Transverse colon (tissue), 4 donors: ENCODE results near the gene DYNC2LI1. TPM values are rescaled to one million over a fixed set of nuclear protein-coding genes. Genes with fewer than 3 reads are reported as not detected.

ENCODE experiments used
- DNase-seq: peaks from one replicate; pipeline ENCODE4 v3.0.0-alpha.2; 2019
- H3K27ac ChIP-seq, 4 donors: fragments of 200-600 bp; sonication (generic); 2 replicates each; pipeline ENCODE4 v1.5.1; 2016 to 2018; ENCODE audit warnings: inconsistent platforms in 4 of 4
- H3K27me3 ChIP-seq: fragments of 200-600 bp; sonication (generic); 2 replicates; pipeline ENCODE4 v1.5.1; 2017; ENCODE audit warnings: inconsistent platforms
- H3K36me3 ChIP-seq, 4 donors: fragments of 200-600 bp; sonication (generic); 2 replicates each; pipeline ENCODE4 v1.5.1; 2017 to 2019; ENCODE audit warnings: inconsistent platforms in 4 of 4
- H3K4me1 ChIP-seq, 4 donors: fragments of 200-600 bp; sonication (generic); 2 replicates each; pipeline ENCODE4 v1.5.1; 2017 to 2020; ENCODE audit warnings: inconsistent platforms in 4 of 4
- H3K4me3 ChIP-seq, 4 donors: fragments of 200-600 bp; sonication (generic); 1 replicate in 1 of 4; 2 replicates in 3 of 4; pipeline versions ENCODE4 v1.5.1 to v1.6.1; 2017 to 2019; ENCODE audit warnings: inconsistent platforms in 4 of 4
- H3K9me3 ChIP-seq, 2 donors: fragments of 200-600 bp; sonication (generic); 2 replicates each; pipeline ENCODE4 v1.5.1; 2017 to 2019; ENCODE audit warnings: inconsistent platforms in 2 of 2
- EP300 ChIP-seq: sonication (generic); formaldehyde crosslinking; IDR thresholded peaks from one replicate; pipeline ENCODE4 v1.6.1; 2017; ENCODE audit warnings: antibody characterized with exemption, low read depth
- POLR2A ChIP-seq: fragments of 450-650 bp; IDR thresholded peaks from one replicate; pipeline ENCODE4 v1.6.1; 2016; ENCODE audit warnings: antibody characterized with exemption, mild to moderate bottlenecking, moderate library complexity
- POLR2AphosphoS5 ChIP-seq, 3 donors: sonication (generic); formaldehyde crosslinking; IDR thresholded peaks; one replicate each; pipeline ENCODE4 v1.6.1; 2016; ENCODE audit warnings: antibody characterized with exemption in 3 of 3
- WGBS, 2 donors: methylation state at CpG; one replicate each; pipeline ENCODE4 v1.1.5; 2018; ENCODE audit warnings: low coverage in 1 of 2; 5-methylcytosine and 5-hydroxymethylcytosine counted together
- in situ Hi-C, 4 donors: fragments of 200-750 bp; cut with MboI; loops; one replicate each; pipeline versions ENCODE4 v1.15.0 to v1.15.1; 2017; ENCODE audit warnings: low sequenced_read_pairs in 3 of 4, low pct_ligation_motif_present in 1 of 4, low pct_unique_long_range_greater_than_20kb in 1 of 4
- intact Hi-C: fragments of 100-400 bp; cut with DNase I; formaldehyde crosslinking; loops from one replicate; pipeline ENCODE4 v1.15.1; 2023; ENCODE audit warnings: low total_unique reads
- total RNA-seq, 4 donors: library from RNA; depleted of rRNA; stranded (reverse); fragments of >200 nt; gene quantifications; one replicate each; pipeline ENCODE4 v1.1.0, GENCODE V29; 2016
- TF ChIP-seq, protein P1 (sequence below), 5 experiments: fragments of 200-600 bp in 3 of 5; fragments of 450-650 bp in 2 of 5; sonication (generic) in 3 of 5; IDR thresholded peaks; 1 replicate in 2 of 5; 2 replicates in 3 of 5; pipeline ENCODE4 v1.5.1; 2016 to 2017; ENCODE audit warnings: antibody characterized with exemption in 5 of 5, inconsistent platforms in 3 of 5, mild to moderate bottlenecking in 2 of 5, moderate library complexity in 1 of 5

DYNC2LI1 gene
- total RNA-seq, 4 donors from 2014 or later = 6.6 to 26.9 (median 20.2) TPM

- intact Hi-C loops = no loop called here
Measured at GRCh38 chr2:43823751-43824150, 49.9 kb downstream of the DYNC2LI1 start.

GRCh38 chr2:43824512-43824911 lies 50.7 kb downstream of the DYNC2LI1 start:
- in situ Hi-C loops = no loop called here

More at GRCh38 chr2:43823751-43824150, 49.9 kb downstream of the DYNC2LI1 start:
- H3K27me3 ChIP-seq = no peaks in the 10 kb centered on the region
- H3K27ac ChIP-seq = no peak overlapping the region
- 91 to 93% methylated on average over 7 to 11 of the region's 11 CpGs for WGBS, 2 donors
- DNase-seq = no peak
- no peaks in the 10 kb centered on the region for H3K36me3 ChIP-seq
- in situ Hi-C loops = no loop called here
- TF ChIP-seq POLR2A = no peak
- no peak overlapping the region for H3K4me3 ChIP-seq
- no peaks in the 10 kb centered on the region for H3K9me3 ChIP-seq
- H3K4me1 ChIP-seq = peaks cover 0 to 15% (median 5%) of the 10 kb centered on the region in 4 donors

GRCh38 chr2:43824951-43825493 lies 51.2 kb downstream of the DYNC2LI1 start:
- Histone ChIP-seq H3K27ac (no peak overlapping the region), H3K4me3 (no peak overlapping the region), H3K36me3 (no peaks in the 10 kb centered on the region), H3K4me1 (peaks cover 0 to 2% (median under 1%) of the 10 kb centered on the region in 4 donors), H3K9me3 (no peaks in the 10 kb centered on the region), H3K27me3 (peaks cover 5% of the 10 kb centered on the region)
- WGBS, 2 donors = 86 to 87% methylated on average over 10 to 12 of the region's 12 CpGs
- no peak for DNase-seq
- intact Hi-C loops (no loop called here), in situ Hi-C loops (no loop called here)
- no peak for TF ChIP-seq POLR2A
- TF ChIP-seq, protein P1, sequence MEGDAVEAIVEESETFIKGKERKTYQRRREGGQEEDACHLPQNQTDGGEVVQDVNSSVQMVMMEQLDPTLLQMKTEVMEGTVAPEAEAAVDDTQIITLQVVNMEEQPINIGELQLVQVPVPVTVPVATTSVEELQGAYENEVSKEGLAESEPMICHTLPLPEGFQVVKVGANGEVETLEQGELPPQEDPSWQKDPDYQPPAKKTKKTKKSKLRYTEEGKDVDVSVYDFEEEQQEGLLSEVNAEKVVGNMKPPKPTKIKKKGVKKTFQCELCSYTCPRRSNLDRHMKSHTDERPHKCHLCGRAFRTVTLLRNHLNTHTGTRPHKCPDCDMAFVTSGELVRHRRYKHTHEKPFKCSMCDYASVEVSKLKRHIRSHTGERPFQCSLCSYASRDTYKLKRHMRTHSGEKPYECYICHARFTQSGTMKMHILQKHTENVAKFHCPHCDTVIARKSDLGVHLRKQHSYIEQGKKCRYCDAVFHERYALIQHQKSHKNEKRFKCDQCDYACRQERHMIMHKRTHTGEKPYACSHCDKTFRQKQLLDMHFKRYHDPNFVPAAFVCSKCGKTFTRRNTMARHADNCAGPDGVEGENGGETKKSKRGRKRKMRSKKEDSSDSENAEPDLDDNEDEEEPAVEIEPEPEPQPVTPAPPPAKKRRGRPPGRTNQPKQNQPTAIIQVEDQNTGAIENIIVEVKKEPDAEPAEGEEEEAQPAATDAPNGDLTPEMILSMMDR (IDR thresholded peaks at IDR 0.05) = no peak
- no peak for TF ChIP-seq POLR2AphosphoS5 (IDR thresholded peaks at IDR 0.05)
- TF ChIP-seq EP300 = no peak

More at GRCh38 chr2:43824512-43824911, 50.7 kb downstream of the DYNC2LI1 start:
- WGBS, 2 donors = 92 to 100% methylated on average over 1 to 2 of the region's 2 CpGs
- Histone ChIP-seq H3K9me3 (no peaks in the 10 kb centered on the region), H3K27ac (no peak overlapping the region), H3K36me3 (no peaks in the 10 kb centered on the region), H3K4me3 (no peak overlapping the region), H3K4me1 (peaks cover 0 to 8% (median 2%) of the 10 kb centered on the region in 4 donors), H3K27me3 (no peaks in the 10 kb centered on the region)
- no peak for DNase-seq
- TF ChIP-seq, protein P1 (IDR thresholded peaks at IDR 0.05) = no peak
- TF ChIP-seq POLR2A (no peak), POLR2AphosphoS5 (IDR thresholded peaks at IDR 0.05) (no peak), EP300 (no peak)
- intact Hi-C loops = no loop called here

DNA sequence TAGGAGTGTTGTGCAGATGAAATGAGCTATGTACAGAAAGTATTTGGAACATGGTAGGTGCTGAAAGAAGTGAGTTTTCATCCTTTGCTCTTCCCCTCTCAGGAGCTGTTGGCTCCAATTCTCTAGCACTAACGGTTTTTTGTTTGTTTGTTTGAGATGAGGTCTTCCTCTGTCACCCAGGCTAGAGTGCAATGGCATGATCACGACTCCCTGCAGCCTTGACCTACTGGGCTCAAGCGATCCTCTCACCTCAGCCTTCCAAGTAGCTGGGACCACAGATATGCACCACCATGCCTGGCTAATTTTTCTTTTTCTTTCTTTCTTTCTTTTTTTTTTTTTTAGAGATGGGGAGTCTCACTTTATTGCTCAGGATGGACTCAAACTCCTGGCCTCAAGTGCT lies 52.0 kb downstream of the DYNC2LI1 start:
- Histone ChIP-seq H3K9me3 (no peaks in the 10 kb centered on the region), H3K4me3 (no peak overlapping the region), H3K36me3 (no peaks in the 10 kb centered on the region), H3K27ac (no peak overlapping the region), H3K27me3 (peaks cover 12% of the 10 kb centered on the region), H3K4me1 (no peaks in the 10 kb centered on the region)
- TF ChIP-seq POLR2AphosphoS5 (IDR thresholded peaks at IDR 0.05) = no peak
- TF ChIP-seq POLR2A = no peak
- no peak for TF ChIP-seq EP300
- TF ChIP-seq, protein P1 (IDR thresholded peaks at IDR 0.05) = no peak
- 74 to 86% methylated on average over 3 of the region's 3 CpGs for WGBS, 2 donors
- in situ Hi-C loops (no loop called here), intact Hi-C loops (no loop called here)
- no peak for DNase-seq
